Smooth muscle cell (in vitro differentiated cells): ENCODE data around the gene COMP. TPM values are rescaled to one million over a fixed set of nuclear protein-coding genes. Genes with fewer than 3 reads are reported as not detected.

Experiments
- DNase-seq: peaks from one replicate; lab custom pipeline; 2025; ENCODE audit not compliant: unreplicated experiment; lab: John Stamatoyannopoulos, UW
- H2AFZ ChIP-seq: fragments of 200-600 bp; sonication (generic); 2 replicates; pipeline ENCODE4 v1.6.0; 2016; ENCODE audit warnings: antibody characterized with exemption, low read depth, mild to moderate bottlenecking
- H3F3A ChIP-seq: fragments of 200-600 bp; sonication (generic); 2 replicates; pipeline ENCODE4 v1.6.0; 2017; ENCODE audit warnings: antibody characterized with exemption, low read depth
- H3K27ac ChIP-seq: fragments of 200-600 bp; sonication (generic); 2 replicates; pipeline ENCODE4 v1.5.1; 2016; ENCODE audit warnings: low read depth, mild to moderate bottlenecking
- H3K27me3 ChIP-seq: fragments of 200-600 bp; sonication (generic); 2 replicates; pipeline ENCODE4 v1.6.1; 2016; ENCODE audit warnings: low read depth, mild to moderate bottlenecking
- H3K36me3 ChIP-seq: fragments of 200-600 bp; sonication (generic); 2 replicates; pipeline ENCODE4 v1.5.1; 2016; ENCODE audit warnings: low read depth
- H3K4me1 ChIP-seq: fragments of 200-600 bp; sonication (generic); 2 replicates; pipeline ENCODE4 v1.5.1; 2016; ENCODE audit warnings: low read depth
- H3K4me2 ChIP-seq: fragments of 200-600 bp; sonication (generic); 2 replicates; pipeline ENCODE4 v1.6.0; 2016; ENCODE audit warnings: mild to moderate bottlenecking
- H3K4me3 ChIP-seq: fragments of 200-600 bp; sonication (generic); 2 replicates; pipeline ENCODE4 v1.5.1; 2016; ENCODE audit warnings: mild to moderate bottlenecking
- H3K79me2 ChIP-seq: fragments of 200-600 bp; sonication (generic); 2 replicates; pipeline ENCODE4 v1.6.0; 2016; ENCODE audit warnings: low read depth, mild to moderate bottlenecking
- H3K9ac ChIP-seq: fragments of 200-600 bp; sonication (generic); 2 replicates; pipeline ENCODE4 v1.6.0; 2016; ENCODE audit warnings: low read depth
- H3K9me3 ChIP-seq: fragments of 200-600 bp; sonication (generic); replicated peaks from 2 replicates; pipeline ENCODE4 v1.5.1; 2016; ENCODE audit warnings: low read depth
- H4K20me1 ChIP-seq: fragments of 200-600 bp; sonication (generic); 2 replicates; pipeline ENCODE4 v1.6.0; 2016; ENCODE audit warnings: low read depth
- CTCF ChIP-seq: fragments of 200-600 bp; sonication (generic); IDR thresholded peaks from 2 replicates; pipeline ENCODE4 v1.5.1; 2017; ENCODE audit warnings: borderline replicate concordance, mild to moderate bottlenecking, antibody characterized with exemption; ENCODE audit not compliant: insufficient read depth, poor library complexity, severe bottlenecking
- WGBS: methylation state at CpG from one replicate; pipeline ENCODE4 v1.1.7; 2016; ENCODE audit warnings: low lambda C conversion rate; 5-methylcytosine and 5-hydroxymethylcytosine counted together
- polyA plus RNA-seq: library from polyadenylated mRNA; unstranded; fragments of >200 nt; fragmentation: Nextera tagmentation; extraction: Ambion mirVana; gene quantifications from 2 replicates; pipeline ENCODE4 v1.2.1, GENCODE V29; 2016
- total RNA-seq: library from RNA; depleted of rRNA; stranded (reverse); fragments of >200 nt; gene quantifications from 2 replicates; pipeline ENCODE4 v1.2.3, GENCODE V29; 2014

Gene COMP
- total and polyA plus RNA-seq, 2 experiments from 2014 or later, result 196 to 901 TPM

- DNase-seq, result no peak
- Histone ChIP-seq H3F3A (peaks cover 3% of the 10 kb centered on the region), H4K20me1 (peaks cover 95% of the 10 kb centered on the region), H3K4me1 (peaks cover 3% of the 10 kb centered on the region), H3K27me3 (no peaks in the 10 kb centered on the region), H3K27ac (no peak overlapping the region), H3K36me3 (no peaks in the 10 kb centered on the region), H3K9ac (no peak overlapping the region), H3K79me2 (no peaks in the 10 kb centered on the region), H3K4me3 (no peak overlapping the region), H2AFZ (no peak overlapping the region), H3K9me3 (no peaks in the 10 kb centered on the region), H3K4me2 (no peak overlapping the region)
- no peak for TF ChIP-seq CTCF
- 97% methylated on average over 19 of the region's 20 CpGs for WGBS
Observed at GRCh38 chr19:18738961-18739690, 52.0 kb downstream of the COMP start.

- DNase-seq, result no peak
- peaks cover 95% of the 10 kb centered on the region for H4K20me1 ChIP-seq
- TF ChIP-seq CTCF, result no peak
Observed at GRCh38 chr19:18737954-18738351, 53.2 kb downstream of the COMP start.

GRCh38 chr19:18737337-18737953 is 53.7 kb downstream of the COMP start:
- no peak for TF ChIP-seq CTCF
- no peak for DNase-seq
- no peak overlapping the region for H3K9ac ChIP-seq
- no peaks in the 10 kb centered on the region for H3K36me3 ChIP-seq
- H3K27me3 ChIP-seq, result no peaks in the 10 kb centered on the region
- H2AFZ ChIP-seq, result no peak overlapping the region
- H3F3A ChIP-seq, result peaks cover 1% of the 10 kb centered on the region
- 68% methylated on average over 9 of the region's 10 CpGs for WGBS
- peaks cover 3% of the 10 kb centered on the region for H3K4me1 ChIP-seq
- peaks cover 95% of the 10 kb centered on the region for H4K20me1 ChIP-seq
- no peak overlapping the region for H3K4me3 ChIP-seq
- H3K79me2 ChIP-seq, result no peaks in the 10 kb centered on the region
- H3K9me3 ChIP-seq, result no peaks in the 10 kb centered on the region
- H3K27ac ChIP-seq, result no peak overlapping the region
- no peak overlapping the region for H3K4me2 ChIP-seq

More at GRCh38 chr19:18737954-18738351, 53.2 kb downstream of the COMP start:
- no peaks in the 10 kb centered on the region for H3K27me3 ChIP-seq
- peaks cover 3% of the 10 kb centered on the region for H3F3A ChIP-seq
- H3K27ac ChIP-seq, result no peak overlapping the region
- no peaks in the 10 kb centered on the region for H3K36me3 ChIP-seq
- no peak overlapping the region for H2AFZ ChIP-seq
- WGBS, result 43% methylated on average over 1 of the region's 1 CpG
- no peaks in the 10 kb centered on the region for H3K79me2 ChIP-seq
- no peak overlapping the region for H3K4me2 ChIP-seq
- no peak overlapping the region for H3K4me3 ChIP-seq
- no peaks in the 10 kb centered on the region for H3K9me3 ChIP-seq
- no peak overlapping the region for H3K9ac ChIP-seq
- H3K4me1 ChIP-seq, result peaks cover 3% of the 10 kb centered on the region
